H1 (cell line): ENCODE results near the gene ONECUT3. TPM values are rescaled to one million over a fixed set of nuclear protein-coding genes. Genes with fewer than 3 reads are reported as not detected.

Experiments
- CTCF ChIA-PET: fragments of 300-600 bp; sonication (Branson Sonifier 250); formaldehyde crosslinking; loops from one replicate; lab custom pipeline; 2021; ENCODE audit not compliant: partially characterized antibody; lab: Charles Lee
- POLR2A ChIA-PET: fragments of 300-600 bp; sonication (Branson Sonifier 250); formaldehyde crosslinking; loops from one replicate; lab custom pipeline; 2021; ENCODE audit warnings: inconsistent platforms; ENCODE audit not compliant: partially characterized antibody; lab: Charles Lee
- DNase-seq, 2 experiments: peaks; one replicate each; pipeline versions ENCODE4 v3.0.0 to v3.0.0-alpha.2; 2010 to 2022; ENCODE audit warnings: low spot score in 2 of 2, low read depth in 1 of 2, mixed read lengths in 1 of 2
- FAIRE-seq: peaks from 2 replicates; lab custom pipeline; 2011; peaks lifted over from hg19 to GRCh38; lab: Jason Lieb, UNC
- H2AFZ ChIP-seq: 2 replicates; pipeline ENCODE4 v1.8.1; 2012; ENCODE audit warnings: low read length, inconsistent platforms
- H2AK5ac ChIP-seq: 2 replicates; pipeline ENCODE4 v1.6.1; 2013; ENCODE audit warnings: low read depth, low read length
- H2BK120ac ChIP-seq: replicated peaks from 2 replicates; pipeline ENCODE3; 2013; ENCODE audit warnings: low read depth, low read length, inconsistent platforms
- H2BK12ac ChIP-seq: 2 replicates; pipeline ENCODE4 v1.6.1; 2013; ENCODE audit warnings: low read depth, low read length
- H2BK15ac ChIP-seq: 2 replicates; pipeline ENCODE4 v1.6.1; 2013; ENCODE audit warnings: low read length
- H2BK20ac ChIP-seq: 2 replicates; pipeline ENCODE4 v1.6.1; 2013; ENCODE audit warnings: low read length
- H2BK5ac ChIP-seq: 2 replicates; pipeline ENCODE4 v1.6.1; 2013; ENCODE audit warnings: low read depth, low read length
- H3K14ac ChIP-seq: 2 replicates; pipeline ENCODE4 v1.6.1; 2013; ENCODE audit warnings: inconsistent platforms; ENCODE audit not compliant: insufficient read length
- H3K18ac ChIP-seq: 2 replicates; pipeline ENCODE4 v1.6.1; 2013; ENCODE audit warnings: low read length; ENCODE audit errors: extremely low read depth
- H3K23ac ChIP-seq: 2 replicates; pipeline ENCODE4 v1.6.1; 2013; ENCODE audit warnings: inconsistent platforms; ENCODE audit not compliant: insufficient read length
- H3K23me2 ChIP-seq: 2 replicates; pipeline ENCODE4 v1.6.1; 2013; ENCODE audit warnings: low read depth, low read length
- H3K27ac ChIP-seq: 2 replicates; pipeline ENCODE4 v1.6.1; 2011; ENCODE audit warnings: low read depth, low read length, inconsistent platforms
- H3K27me3 ChIP-seq, 4 experiments: replicated peaks in 1 of 4; 1 replicate in 1 of 4; 2 replicates in 3 of 4; pipeline versions ENCODE4 v1.6.1 to v1.8.1; 2011 to 2013; ENCODE audit warnings: low read length in 3 of 4, mild to moderate bottlenecking in 3 of 4, inconsistent platforms in 2 of 4, mixed read lengths in 2 of 4, moderate library complexity in 1 of 4; ENCODE audit not compliant: control insufficient read depth in 3 of 4, insufficient read depth in 3 of 4; ENCODE audit errors: extremely low read depth in 1 of 4
- H3K36me3 ChIP-seq, 4 experiments: 2 replicates each; pipeline versions ENCODE4 v1.6.1 to v1.8.1; 2011 to 2013; ENCODE audit warnings: mild to moderate bottlenecking in 4 of 4, low read length in 3 of 4, moderate library complexity in 2 of 4, control low read depth in 1 of 4, inconsistent platforms in 1 of 4; ENCODE audit not compliant: insufficient read depth in 4 of 4, control insufficient read depth in 2 of 4
- H3K4ac ChIP-seq: replicated peaks from 2 replicates; pipeline ENCODE3; 2013; ENCODE audit warnings: low read length, low read depth, mixed read lengths, inconsistent platforms; ENCODE audit not compliant: insufficient read length
- H3K4me1 ChIP-seq, 4 experiments: replicated peaks in 1 of 4; 1 replicate in 1 of 4; 2 replicates in 3 of 4; pipeline versions ENCODE4 v1.6.1 to v1.8.1; 2011 to 2013; ENCODE audit warnings: low read length in 3 of 4, inconsistent platforms in 2 of 4, mixed read lengths in 1 of 4; ENCODE audit not compliant: insufficient read depth in 4 of 4, control insufficient read depth in 3 of 4
- H3K4me2 ChIP-seq, 2 experiments: 2 replicates each; pipeline versions ENCODE4 v1.6.1 to v1.8.1; 2011 to 2013; ENCODE audit warnings: low read depth in 2 of 2, low read length in 2 of 2, control low read depth in 1 of 2, inconsistent platforms in 1 of 2, mild to moderate bottlenecking in 1 of 2; ENCODE audit not compliant: insufficient read depth in 1 of 2
- H3K4me3 ChIP-seq, 4 experiments: fragments of 200-600, 300-600 bp in 1 of 4; sonication (generic), shearing (Covaris generic), sonication (Bioruptor Twin) in 1 of 4; 2 replicates each; pipeline versions ENCODE4 v1.5.1 to v1.8.1; 2011 to 2016; ENCODE audit warnings: low read length in 4 of 4, low read depth in 3 of 4, control low read depth in 2 of 4, inconsistent platforms in 2 of 4, mild to moderate bottlenecking in 2 of 4, mixed read lengths in 1 of 4, moderate library complexity in 1 of 4; ENCODE audit not compliant: insufficient read depth in 2 of 4; ENCODE audit errors: extremely low read depth in 1 of 4
- H3K56ac ChIP-seq: replicated peaks from 2 replicates; pipeline ENCODE3; 2013; ENCODE audit warnings: low read depth, mild to moderate bottlenecking, mixed read lengths, low read length, inconsistent platforms; ENCODE audit not compliant: insufficient read length
- H3K79me1 ChIP-seq: 2 replicates; pipeline ENCODE4 v1.6.1; 2013; ENCODE audit warnings: low read depth, low read length, control low read depth
- H3K79me2 ChIP-seq, 2 experiments: 2 replicates each; pipeline versions ENCODE4 v1.6.1 to v1.8.1; 2012 to 2013; ENCODE audit warnings: low read length in 2 of 2, mild to moderate bottlenecking in 2 of 2, inconsistent platforms in 1 of 2; ENCODE audit not compliant: insufficient read depth in 2 of 2, control insufficient read depth in 1 of 2
- H3K9ac ChIP-seq, 4 experiments: replicated peaks in 1 of 4; 1 replicate in 1 of 4; 2 replicates in 3 of 4; pipeline versions ENCODE4 v1.6.1 to v1.8.1; 2011 to 2013; ENCODE audit warnings: low read depth in 3 of 4, low read length in 3 of 4, control low read depth in 2 of 4, mild to moderate bottlenecking in 2 of 4, moderate library complexity in 2 of 4, inconsistent platforms in 1 of 4; ENCODE audit errors: extremely low read depth in 1 of 4
- H3K9me3 ChIP-seq, 2 experiments: 2 replicates each; pipeline versions ENCODE4 v1.6.1 to v1.8.1; 2012 to 2013; ENCODE audit warnings: mild to moderate bottlenecking in 2 of 2, moderate library complexity in 2 of 2, control low read depth in 1 of 2, inconsistent platforms in 1 of 2, low read depth in 1 of 2, low read length in 1 of 2, mixed read lengths in 1 of 2; ENCODE audit not compliant: insufficient read depth in 2 of 2
- H4K20me1 ChIP-seq, 2 experiments: replicated peaks in 1 of 2; 2 replicates each; pipeline versions ENCODE3 to v1.8.1; 2011 to 2013; ENCODE audit warnings: inconsistent platforms in 2 of 2, low read length in 2 of 2, mild to moderate bottlenecking in 1 of 2; ENCODE audit not compliant: insufficient read depth in 2 of 2, control insufficient read depth in 1 of 2
- H4K5ac ChIP-seq: 2 replicates; pipeline ENCODE4 v1.6.1; 2013; ENCODE audit warnings: low read length, low read depth, mixed read lengths, inconsistent platforms; ENCODE audit not compliant: insufficient read length
- H4K8ac ChIP-seq: 2 replicates; pipeline ENCODE4 v1.8.0; 2013; ENCODE audit warnings: mild to moderate bottlenecking, moderate library complexity, low read length, inconsistent platforms; ENCODE audit not compliant: insufficient read depth; ENCODE audit errors: extremely low read depth
- H4K91ac ChIP-seq: replicated peaks from 2 replicates; pipeline ENCODE3; 2013; ENCODE audit warnings: low read length, mixed read lengths, inconsistent platforms; ENCODE audit not compliant: insufficient read length
- NANOG ChIP-seq: IDR thresholded peaks from 2 replicates; pipeline ENCODE4 v1.6.1; 2011; ENCODE audit warnings: low read length, low read depth, mild to moderate bottlenecking, inconsistent platforms; ENCODE audit not compliant: insufficient read depth, poor library complexity, severe bottlenecking
- WGBS, 2 experiments: shearing (Covaris generic) in 1 of 2; methylation state at CpG; one replicate each; pipeline versions ENCODE4 v1.1.6 to v1.1.7; 2013 to 2015; ENCODE audit warnings: low lambda C conversion rate in 2 of 2, mixed read lengths in 2 of 2, inconsistent platforms in 1 of 2, low coverage in 1 of 2, missing lambda C conversion rate in 1 of 2; ENCODE audit not compliant: insufficient replicate concordance in 2 of 2, insufficient coverage in 1 of 2, insufficient read length in 1 of 2; ENCODE audit errors: extremely low coverage in 1 of 2, missing lambda C conversion rate in 1 of 2; 5-methylcytosine and 5-hydroxymethylcytosine counted together
- polyA plus RNA-seq, 7 experiments: library from polyadenylated mRNA; depleted of rRNA in 3 of 7; stranded (reverse) in 5 of 7; unstranded in 2 of 7; fragments of >200 nt in 5 of 7; fragments of 200-250 nt in 2 of 7; gene quantifications; 1 replicate in 5 of 7; 2 replicates in 1 of 7; 4 replicates in 1 of 7; pipeline versions ENCODE4 v1.2.1 to v1.2.3, GENCODE V29; 2011 to 2013; ENCODE audit warnings: missing spikeins in 2 of 7, mixed read lengths in 2 of 7
- total RNA-seq: library from RNA; stranded (reverse); fragmentation: NEBNext Ultra II Directional; extraction: Animal tissue kit (Norgen Biotek cat#: 25700); gene quantifications from 2 replicates; pipeline ENCODE4 v1.2.1, GENCODE V29; 2021

Gene ONECUT3
- total and polyA plus RNA-seq, 2 of the 8 experiments (the other 6 are each of a cell fraction or from before 2014, with no cell fraction given), result not detected

- Histone ChIP-seq H3K27ac (no peak overlapping the region), H3K4ac (no peak overlapping the region), H4K8ac (no peak overlapping the region), H2BK120ac (no peak overlapping the region), H3K56ac (no peak overlapping the region), H2AFZ (no peak overlapping the region), H3K4me2 (peak overlapping the region in 1 of 2 experiments; percentile 74; a peak in 1 of 4 replicates), H3K79me2 (no peaks in the 10 kb centered on the region), H2BK5ac (no peak overlapping the region), H3K36me3 (no peaks in the 10 kb centered on the region), H3K4me3 (no peak overlapping the region), H2AK5ac (no peak overlapping the region), H4K20me1 (peaks cover 0 to 8% of the 10 kb centered on the region in 2 experiments), H3K23ac (no peak overlapping the region), H2BK12ac (no peak overlapping the region), H3K14ac (no peak overlapping the region), H2BK15ac (no peak overlapping the region), H3K18ac (no peak overlapping the region; the same call in 1 of the 2 replicates), H3K9ac (no peak overlapping the region), H4K91ac (no peak overlapping the region), H2BK20ac (no peak overlapping the region), H3K4me1 (peaks cover 0 to 13% (median 2%) of the 10 kb centered on the region in 4 experiments; a peak in 4 of 7 replicates), H3K9me3 (no peaks in the 10 kb centered on the region), H3K23me2 (peaks cover 22% of the 10 kb centered on the region; the same call in 1 of the 2 replicates), H3K79me1 (no peaks in the 10 kb centered on the region), H4K5ac (no peak overlapping the region), H3K27me3 (peaks cover 6 to 22% (median 17%) of the 10 kb centered on the region in 4 experiments; a peak in 5 of 7 replicates)
- FAIRE-seq (no peak), DNase-seq (no peak)
- ChIA-PET POLR2A (interaction anchor here (1.0 kb wide), 1 partner anchor 10 kb away, joined by 4 read pairs; no protein-coding TSS in a partner anchor), CTCF (interaction anchor here (1.3 kb wide), 1 partner anchor 41 kb away, joined by 3 read pairs; no protein-coding TSS in a partner anchor)
- no peak for TF ChIP-seq NANOG
- 76% methylated on average over 5 of the region's 5 CpGs; no CpG with 5 or more reads in 1 of the 2 experiments for WGBS, 2 experiments
Measured at GRCh38 chr19:1719519-1719918, 33.8 kb upstream of the ONECUT3 start.
